Loucy (cell line): ENCODE data around the gene MTSS2.

Experiments
- CTCF ChIP-seq: fragments of 200-600 bp; sonication (generic); conservative IDR thresholded peaks from 2 replicates; pipeline ENCODE4 v1.5.1; 2014; ENCODE audit warnings: mild to moderate bottlenecking, antibody characterized with exemption, low read length
- EZH2phosphoT487 ChIP-seq: fragments of 200-600 bp; IDR thresholded peaks from 2 replicates; pipeline ENCODE4 v1.6.1; 2018; ENCODE audit warnings: antibody characterized with exemption, mild to moderate bottlenecking, moderate library complexity, borderline replicate concordance

DNA sequence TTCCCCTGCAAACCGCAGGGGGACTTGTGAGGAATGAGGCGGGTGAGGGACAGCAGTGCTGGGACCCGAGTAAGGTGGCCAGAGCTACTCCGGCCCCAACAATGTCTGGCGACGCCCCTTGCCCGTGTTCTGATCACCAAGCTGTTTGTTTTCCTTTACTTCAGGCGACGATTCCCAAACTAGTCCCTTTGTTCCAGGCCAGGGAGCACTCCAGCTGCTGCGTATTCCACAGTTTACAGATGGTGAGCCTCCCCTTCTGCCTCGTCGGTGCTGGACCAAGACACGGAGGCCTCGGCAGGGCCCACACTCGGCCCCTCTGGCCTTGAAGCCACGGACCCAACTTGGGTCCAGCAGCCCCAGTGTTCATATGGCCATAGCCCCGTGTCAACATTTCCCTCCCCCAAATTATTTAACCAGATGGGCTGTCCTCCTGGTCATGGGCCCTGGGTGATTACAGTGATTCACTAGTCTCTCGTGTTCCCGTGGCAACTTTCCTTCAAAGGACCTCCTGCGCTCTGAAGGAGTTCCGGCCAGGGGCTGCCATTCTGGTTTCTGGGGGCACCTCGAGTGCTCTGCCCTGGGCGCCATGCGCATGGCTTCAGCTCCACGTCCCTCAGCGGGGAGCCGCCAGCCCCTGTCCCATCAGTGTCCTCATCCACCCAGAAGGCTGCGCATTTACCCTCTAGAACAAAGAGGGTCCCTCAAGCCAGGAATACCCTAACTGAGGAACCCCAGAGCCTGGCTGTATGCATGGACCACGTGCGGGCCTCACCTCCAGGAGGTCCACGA lies 24.8 kb upstream of the MTSS2 start:
- no peak for TF ChIP-seq CTCF
- TF ChIP-seq EZH2phosphoT487 = no peak
